Stimulated activated CD4-positive, alpha-beta T cell treated with anti-CD3 and anti-CD28 coated beads, Interleukin-1b, Interleukin-23, amount 100 ng/mL, for 4 hours (primary cell): Measurements from ENCODE around the gene EN1.

Experiments used
- DNase-seq, 2 donors: peaks; one replicate each; pipeline ENCODE4 v3.0.0-alpha.2; 2020; ENCODE audit warnings: low read depth in 2 of 2

EN1 gene

GRCh38 chr2:118846953-118847761, at the start of gene EN1:
EN1 (minus strand) TSS chr2:118847648; CDS start chr2:118847167, 481 bp downstream.
- DNase-seq: no peak

GRCh38 chr2:118893100-118893499, 45.7 kb upstream of the EN1 start:
- DNase-seq: no peak

GRCh38 chr2:118889995-118890394, 42.5 kb upstream of the EN1 start:
- DNase-seq: no peak

GRCh38 chr2:118883792-118884191, 36.3 kb upstream of the EN1 start:
- no peak for DNase-seq

- peak; percentile 37 to 45 for DNase-seq
Observed at GRCh38 chr2:118882693-118883336, 35.4 kb upstream of the EN1 start.

GRCh38 chr2:118881490-118882129, 34.2 kb upstream of the EN1 start:
- peak; percentile 56 to 58 for DNase-seq

- DNase-seq: no peak
Observed at GRCh38 chr2:118880501-118880900, 33.1 kb upstream of the EN1 start.

GRCh38 chr2:118878531-118879149, 31.2 kb upstream of the EN1 start:
- no peak for DNase-seq

- no peak for DNase-seq
Observed at GRCh38 chr2:118875318-118875717, 27.9 kb upstream of the EN1 start.

GRCh38 chr2:118874324-118874723, 26.9 kb upstream of the EN1 start:
- DNase-seq: no peak

GRCh38 chr2:118865106-118865505, 17.7 kb upstream of the EN1 start:
- DNase-seq: no peak

GRCh38 chr2:118864207-118864606, 16.8 kb upstream of the EN1 start:
- no peak for DNase-seq

GRCh38 chr2:118861731-118862130, 14.3 kb upstream of the EN1 start:
- DNase-seq: no peak

GRCh38 chr2:118861242-118861641, 13.8 kb upstream of the EN1 start:
- no peak for DNase-seq

- DNase-seq: no peak
Observed at GRCh38 chr2:118860506-118860905, 13.1 kb upstream of the EN1 start.

GRCh38 chr2:118859157-118859770, 11.8 kb upstream of the EN1 start:
- no peak for DNase-seq

GRCh38 chr2:118858485-118859156, 11.2 kb upstream of the EN1 start:
- no peak for DNase-seq

- no peak for DNase-seq
Observed at GRCh38 chr2:118857677-118858484, 10.4 kb upstream of the EN1 start.

GRCh38 chr2:118856978-118857676, 9.7 kb upstream of the EN1 start:
- no peak for DNase-seq
